RWPE2 (cell line): ENCODE results near the gene FOXO3.
A peak's percentile ranks its signal among the peaks of the same experiment; 100 is the strongest.

Source experiments
- ATAC-seq: fragments of 200-7000 bp; cut with Tn5 transposase; 3 replicates; pipeline ENCODE4 v1.9.1; 2021; ENCODE audit warnings: low read depth
- DNase-seq: peaks from one replicate; pipeline ENCODE4 v3.0.0-alpha.2; 2020; ENCODE audit warnings: low spot score
- H3K27ac ChIP-seq: fragments of 450-650 bp; 2 replicates; pipeline ENCODE4 v1.5.1; 2017; ENCODE audit warnings: mild to moderate bottlenecking; ENCODE audit not compliant: poor library complexity, severe bottlenecking
- H3K27me3 ChIP-seq: fragments of 250-450 bp; sonication (Bioruptor Pico); 2 replicates; pipeline ENCODE4 v1.5.1; 2021; ENCODE audit warnings: mild to moderate bottlenecking, moderate library complexity; ENCODE audit not compliant: insufficient read depth, poor library complexity, severe bottlenecking
- H3K36me3 ChIP-seq: fragments of 250-450 bp; sonication (Bioruptor Pico); 2 replicates; pipeline ENCODE4 v1.5.1; 2020; ENCODE audit warnings: low read depth, mild to moderate bottlenecking, moderate library complexity
- H3K4me1 ChIP-seq: fragments of 250-450 bp; sonication (Bioruptor Pico); 2 replicates; pipeline ENCODE4 v1.5.1; 2021; ENCODE audit warnings: mild to moderate bottlenecking, moderate library complexity; ENCODE audit not compliant: insufficient read depth, poor library complexity, severe bottlenecking
- H3K4me3 ChIP-seq: fragments of 250-450 bp; sonication (Bioruptor Pico); 2 replicates; pipeline ENCODE4 v1.5.1; 2021; ENCODE audit warnings: mild to moderate bottlenecking, moderate library complexity; ENCODE audit not compliant: severe bottlenecking
- H3K9me3 ChIP-seq: fragments of 250-450 bp; sonication (Bioruptor Pico); 2 replicates; pipeline ENCODE4 v1.5.1; 2021; ENCODE audit warnings: mild to moderate bottlenecking, moderate library complexity; ENCODE audit not compliant: severe bottlenecking
- CTCF ChIP-seq: fragments of 450-650 bp; IDR thresholded peaks from one replicate; pipeline ENCODE4 v1.5.1; 2017; ENCODE audit warnings: mild to moderate bottlenecking, moderate library complexity; ENCODE audit not compliant: poor library complexity, severe bottlenecking

FOXO3 gene

GRCh38 chr6:108549241-108549640 is 11.5 kb upstream of the FOXO3 start:
- no peaks in the 10 kb centered on the region for H3K27me3 ChIP-seq

GRCh38 chr6:108549741-108550140 is 11.0 kb upstream of the FOXO3 start:
- H3K27ac ChIP-seq = no peak overlapping the region
- H3K36me3 ChIP-seq = no peaks in the 10 kb centered on the region
- ATAC-seq (no peak), DNase-seq (no peak)
- no peak for TF ChIP-seq CTCF
- H3K9me3 ChIP-seq = no peaks in the 10 kb centered on the region
- no peaks in the 10 kb centered on the region for H3K27me3 ChIP-seq
- H3K4me3 ChIP-seq = no peak overlapping the region
- H3K4me1 ChIP-seq = peaks cover under 1% of the 10 kb centered on the region

More at GRCh38 chr6:108549241-108549640, 11.5 kb upstream of the FOXO3 start:
- Histone ChIP-seq H3K4me1 (no peaks in the 10 kb centered on the region), H3K27ac (no peak overlapping the region), H3K4me3 (no peak overlapping the region), H3K9me3 (no peaks in the 10 kb centered on the region), H3K36me3 (no peaks in the 10 kb centered on the region)
- no peak for ATAC-seq
- DNase-seq = no peak
- no peak for TF ChIP-seq CTCF

DNA sequence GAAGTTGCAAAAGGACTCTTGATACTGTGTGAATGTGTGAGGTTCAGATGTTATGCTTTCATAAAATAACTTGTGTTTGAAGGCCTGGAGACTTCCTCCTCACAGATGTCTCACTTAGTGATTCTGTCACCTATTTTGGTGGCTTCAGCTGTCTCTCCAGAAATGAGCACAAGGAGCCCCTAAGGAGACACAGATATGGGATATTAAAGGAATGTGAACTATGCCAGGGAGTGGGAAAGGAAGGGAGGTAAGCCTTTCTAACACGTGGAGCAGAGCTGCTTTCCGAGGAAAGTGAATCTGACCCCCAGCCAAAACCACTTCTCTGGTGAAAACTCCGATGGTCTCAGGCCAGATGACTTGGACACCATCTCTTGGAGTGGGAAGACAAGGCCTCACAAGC is 10.5 kb upstream of the FOXO3 start:
- no peak for ATAC-seq
- TF ChIP-seq CTCF = no peak
- DNase-seq = no peak

GRCh38 chr6:108555399-108556052 is 5.2 kb upstream of the FOXO3 start:
- H3K27me3 ChIP-seq = no peaks in the 10 kb centered on the region
- ATAC-seq = peak; percentile 10; the same call in 1 of the 3 replicates
- H3K36me3 ChIP-seq = no peaks in the 10 kb centered on the region
- peaks cover 17% of the 10 kb centered on the region for H3K4me1 ChIP-seq
- TF ChIP-seq CTCF = peak; percentile 1
- peak overlapping the region; percentile 29 for H3K27ac ChIP-seq
- H3K4me3 ChIP-seq = no peak overlapping the region
- no peaks in the 10 kb centered on the region for H3K9me3 ChIP-seq
- no peak for DNase-seq

More for the DNA sequence above, 10.5 kb upstream of the FOXO3 start:
- H3K4me3 ChIP-seq = no peak overlapping the region
- H3K27ac ChIP-seq = no peak overlapping the region
- no peaks in the 10 kb centered on the region for H3K36me3 ChIP-seq
- H3K27me3 ChIP-seq = no peaks in the 10 kb centered on the region
- H3K4me1 ChIP-seq = peaks cover 6% of the 10 kb centered on the region
- H3K9me3 ChIP-seq = no peaks in the 10 kb centered on the region

GRCh38 chr6:108556250-108556649 is 4.5 kb upstream of the FOXO3 start:
- ATAC-seq (no peak), DNase-seq (no peak)
- Histone ChIP-seq H3K36me3 (no peaks in the 10 kb centered on the region), H3K27ac (no peak overlapping the region), H3K9me3 (no peaks in the 10 kb centered on the region), H3K4me1 (peaks cover 17% of the 10 kb centered on the region), H3K4me3 (no peak overlapping the region), H3K27me3 (no peaks in the 10 kb centered on the region)
- TF ChIP-seq CTCF = no peak
